ENCODE data around the gene MSI2. TPM values are rescaled to one million over a fixed set of nuclear protein-coding genes. Genes with fewer than 3 reads are reported as not detected.

Gene MSI2
- total RNA-seq, 4 donors from 2014 or later = 9.9 to 18.5 (median 13.8) TPM

- no peak overlapping the region for H3K4me3 ChIP-seq (ENCODE audit: low read depth, poor library complexity, severe bottlenecking)
- intact Hi-C loops (cut with DNase I; ENCODE audit: low total_unique reads) = no loop called here
- DNase-seq (ENCODE audit: low spot score in 2 of 2) = no peak
- TF ChIP-seq CTCF (IDR thresholded peaks at IDR 0.05) (no peak), POLR2A (IDR thresholded peaks at IDR 0.05) (no peak)
- WGBS, 2 donors = 88 to 89% methylated on average over 8 of the region's 8 CpGs
Observed at GRCh38 chr17:57649731-57650484, 393.6 kb downstream of the MSI2 start.

GRCh38 chr17:57650548-57650947 is 394.2 kb downstream of the MSI2 start:
- intact Hi-C loops (cut with DNase I; ENCODE audit: low total_unique reads) = no loop called here
- no peak for TF ChIP-seq POLR2A (IDR thresholded peaks at IDR 0.05)
- TF ChIP-seq CTCF (IDR thresholded peaks at IDR 0.05) = no peak
- 88 to 89% methylated on average over 4 of the region's 4 CpGs for WGBS, 2 donors
- no peak for DNase-seq (ENCODE audit: low spot score in 2 of 2)
- no peak overlapping the region for H3K4me3 ChIP-seq (ENCODE audit: low read depth, poor library complexity, severe bottlenecking)

- 92 to 95% methylated on average over 7 of the region's 7 CpGs for WGBS, 2 donors
Observed at GRCh38 chr17:57651451-57651850, 395.1 kb downstream of the MSI2 start.

GRCh38 chr17:57651996-57652395 is 395.7 kb downstream of the MSI2 start:
- DNase-seq (ENCODE audit: low spot score in 2 of 2) = no peak
- no peak for TF ChIP-seq POLR2A (IDR thresholded peaks at IDR 0.05)
- no peak for TF ChIP-seq CTCF (IDR thresholded peaks at IDR 0.05)
- 95% methylated on average over 13 of the region's 13 CpGs for WGBS, 2 donors
- no peak overlapping the region for H3K4me3 ChIP-seq (ENCODE audit: low read depth, poor library complexity, severe bottlenecking)
- intact Hi-C loops (cut with DNase I; ENCODE audit: low total_unique reads) = no loop called here

More at GRCh38 chr17:57651451-57651850, 395.1 kb downstream of the MSI2 start:
- no peak overlapping the region for H3K4me3 ChIP-seq (ENCODE audit: low read depth, poor library complexity, severe bottlenecking)
- DNase-seq (ENCODE audit: low spot score in 2 of 2) = no peak
- intact Hi-C loops (cut with DNase I; ENCODE audit: low total_unique reads) = no loop called here
- TF ChIP-seq POLR2A (IDR thresholded peaks at IDR 0.05) (no peak), CTCF (IDR thresholded peaks at IDR 0.05) (no peak)

- intact Hi-C loops (cut with DNase I; ENCODE audit: low total_unique reads) = no loop called here
- no peak overlapping the region for H3K4me3 ChIP-seq (ENCODE audit: low read depth, poor library complexity, severe bottlenecking)
- 74 to 83% methylated on average over 4 of the region's 4 CpGs for WGBS, 2 donors
- DNase-seq (ENCODE audit: low spot score in 2 of 2) = no peak
- TF ChIP-seq POLR2A (IDR thresholded peaks at IDR 0.05) (no peak), CTCF (IDR thresholded peaks at IDR 0.05) (no peak)
Observed at GRCh38 chr17:57652811-57653210, 396.5 kb downstream of the MSI2 start.

GRCh38 chr17:57653279-57653678 is 397.0 kb downstream of the MSI2 start:
- intact Hi-C loops (cut with DNase I; ENCODE audit: low total_unique reads) = no loop called here
- 51 to 63% methylated on average over 7 of the region's 7 CpGs for WGBS, 2 donors
- no peak for DNase-seq (ENCODE audit: low spot score in 2 of 2)
- no peak for TF ChIP-seq CTCF (IDR thresholded peaks at IDR 0.05)
- no peak for TF ChIP-seq POLR2A (IDR thresholded peaks at IDR 0.05)
- no peak overlapping the region for H3K4me3 ChIP-seq (ENCODE audit: low read depth, poor library complexity, severe bottlenecking)
